BJ (cell line): Measurements from ENCODE around the gene SAP30BP. TPM values are rescaled to one million over a fixed set of nuclear protein-coding genes. Genes with fewer than 3 reads are reported as not detected.

ENCODE experiments used
- CTCF ChIA-PET: fragments of 350-600 bp; formaldehyde crosslinking; extraction: SDS; loops from one replicate; lab custom pipeline; 2021; ENCODE audit warnings: antibody characterized with exemption, inconsistent platforms; lab: Yijun Ruan, JAX
- POLR2A ChIA-PET: fragments of 300-600 bp; sonication (Branson Sonifier 250); formaldehyde crosslinking; extraction: SDS; loops from one replicate; lab custom pipeline; 2021; ENCODE audit warnings: antibody characterized with exemption; lab: Charles Lee
- DNase-seq: peaks from one replicate; pipeline ENCODE4 v3.0.0-alpha.2; 2011; ENCODE audit warnings: low read depth
- H3K27me3 ChIP-seq: 2 replicates; pipeline ENCODE4 v1.6.0; 2011; ENCODE audit warnings: low read length; ENCODE audit not compliant: control insufficient read depth, insufficient read depth
- H3K36me3 ChIP-seq: 2 replicates; pipeline ENCODE4 v1.5.1; 2011; ENCODE audit warnings: low read length; ENCODE audit not compliant: control insufficient read depth, insufficient read depth
- H3K4me3 ChIP-seq: 2 replicates; pipeline ENCODE4 v1.5.1; 2011; ENCODE audit warnings: low read depth, mild to moderate bottlenecking, control low read depth, low read length
- CTCF ChIP-seq: IDR thresholded peaks from 2 replicates; pipeline ENCODE4 v1.5.1; 2011; ENCODE audit warnings: low read depth, mild to moderate bottlenecking, control low read depth, inconsistent platforms, low read length, moderate library complexity; ENCODE audit not compliant: insufficient read depth
- polyA plus RNA-seq: library from polyadenylated mRNA; depleted of rRNA; stranded (reverse); fragments of >200 nt; gene quantifications from 2 replicates; pipeline ENCODE4 v1.2.3, GENCODE V29; 2011

The SAP30BP gene
- polyA plus RNA-seq, 1 experiment = 84.8 TPM

GRCh38 chr17:75729351-75729750 lies 62.2 kb downstream of the SAP30BP start:
- Histone ChIP-seq H3K27me3 (no peaks in the 10 kb centered on the region), H3K36me3 (no peaks in the 10 kb centered on the region), H3K4me3 (no peak overlapping the region)
- no peak for DNase-seq
- ChIA-PET CTCF (interaction anchor here (0.7 to 1.6 kb wide), 2 partner anchors 18 to 132 kb away, joined by 3 to 4 read pairs; no protein-coding TSS in a partner anchor), POLR2A (no interaction called here)
- TF ChIP-seq CTCF = no peak

- Histone ChIP-seq H3K27me3 (no peaks in the 10 kb centered on the region), H3K4me3 (no peak overlapping the region), H3K36me3 (no peaks in the 10 kb centered on the region)
- ChIA-PET CTCF (interaction anchor here (1.6 kb wide), 1 partner anchor 133 kb away, joined by 4 read pairs; no protein-coding TSS in a partner anchor), POLR2A (interaction anchor here (0.6 kb wide), 1 partner anchor 51 kb away, joined by 7 read pairs; no protein-coding TSS in a partner anchor)
- no peak for TF ChIP-seq CTCF
- no peak for DNase-seq
These were observed 62.9 kb downstream of the SAP30BP start for GRCh38 chr17:75730065-75730464.

GRCh38 chr17:75731086-75731715 lies 64.1 kb downstream of the SAP30BP start:
- Histone ChIP-seq H3K36me3 (no peaks in the 10 kb centered on the region), H3K27me3 (no peaks in the 10 kb centered on the region), H3K4me3 (no peak overlapping the region)
- no peak for TF ChIP-seq CTCF
- no peak for DNase-seq
- ChIA-PET POLR2A (no interaction called here), CTCF (interaction anchor here (0.7 to 2.6 kb wide), 3 partner anchors 17 to 38 kb away, joined by 3 to 7 read pairs (median 4); no protein-coding TSS in a partner anchor)

- TF ChIP-seq CTCF = no peak
These were observed 64.8 kb downstream of the SAP30BP start for GRCh38 chr17:75731716-75732498.

GRCh38 chr17:75733471-75733870 lies 66.3 kb downstream of the SAP30BP start:
- DNase-seq = no peak
- Histone ChIP-seq H3K27me3 (no peaks in the 10 kb centered on the region), H3K4me3 (no peak overlapping the region), H3K36me3 (no peaks in the 10 kb centered on the region)
- POLR2A ChIA-PET = no interaction called here
- CTCF ChIA-PET = interaction anchor here (2.0 kb wide), 1 partner anchor 15 kb away, joined by 7 read pairs; no protein-coding TSS in a partner anchor
- TF ChIP-seq CTCF = no peak

More at GRCh38 chr17:75731716-75732498, 64.8 kb downstream of the SAP30BP start:
- ChIA-PET CTCF (interaction anchor here (1.2 to 2.6 kb wide), 2 partner anchors 16 to 18 kb away, joined by 4 to 7 read pairs; no protein-coding TSS in a partner anchor), POLR2A (interaction anchor here (0.7 kb wide), 1 partner anchor 13 kb away, joined by 3 read pairs; no protein-coding TSS in a partner anchor)
- Histone ChIP-seq H3K27me3 (no peaks in the 10 kb centered on the region), H3K4me3 (no peak overlapping the region), H3K36me3 (no peaks in the 10 kb centered on the region)
- DNase-seq = no peak
